Measurements from ENCODE around the gene CDR2L. TPM values are rescaled to one million over a fixed set of nuclear protein-coding genes. Genes with fewer than 3 reads are reported as not detected.
"Not testable (repeated sequence)": the region's sequence is repeated elsewhere in the genome, so short reads cannot be mapped to it uniquely, and the experiment has no call there.

CDR2L gene
- total RNA-seq, 1 donor from 2014 or later = 22.8 TPM

GRCh38 chr17:75001915-75002843 is 14.7 kb downstream of the CDR2L start:
- H3K27me3 Mint-ChIP-seq (ENCODE audit: low read depth) = no peaks in the 10 kb centered on the region
- H3K36me3 Mint-ChIP-seq = peaks cover 6% of the 10 kb centered on the region
- H3K4me3 Mint-ChIP-seq = no peak overlapping the region
- no peak for TF ChIP-seq CTCF (IDR thresholded peaks at IDR 0.05; ENCODE audit: unreplicated experiment)
- no peaks in the 10 kb centered on the region for H3K9me3 Mint-ChIP-seq
- no peaks in the 10 kb centered on the region for H3K4me1 Mint-ChIP-seq
- H3K27ac Mint-ChIP-seq = no peak overlapping the region
- DNase-seq (ENCODE audit: low spot score in 2 of 2, unreplicated experiment in 2 of 2) = no peak

GRCh38 chr17:75003070-75003956 is 15.9 kb downstream of the CDR2L start:
- H3K4me1 Mint-ChIP-seq = no peaks in the 10 kb centered on the region
- H3K27ac Mint-ChIP-seq = no peak overlapping the region
- H3K27me3 Mint-ChIP-seq (ENCODE audit: low read depth) = no peaks in the 10 kb centered on the region
- peaks cover 6% of the 10 kb centered on the region for H3K36me3 Mint-ChIP-seq
- no peaks in the 10 kb centered on the region for H3K9me3 Mint-ChIP-seq
- DNase-seq (ENCODE audit: low spot score in 2 of 2, unreplicated experiment in 2 of 2) = no peak
- no peak for TF ChIP-seq CTCF (IDR thresholded peaks at IDR 0.05; ENCODE audit: unreplicated experiment)
- no peak overlapping the region for H3K4me3 Mint-ChIP-seq

GRCh38 chr17:75003957-75004355 is 16.5 kb downstream of the CDR2L start:
- no peak for TF ChIP-seq CTCF (IDR thresholded peaks at IDR 0.05; ENCODE audit: unreplicated experiment)
- Mint-ChIP-seq H3K36me3 (peaks cover 6% of the 10 kb centered on the region), H3K4me3 (no peak overlapping the region), H3K4me1 (peaks cover 2% of the 10 kb centered on the region), H3K27me3 (ENCODE audit: low read depth) (no peaks in the 10 kb centered on the region), H3K27ac (no peak overlapping the region), H3K9me3 (no peaks in the 10 kb centered on the region)
- DNase-seq (ENCODE audit: low spot score in 2 of 2, unreplicated experiment in 2 of 2) = no peak

- peaks cover 6% of the 10 kb centered on the region for H3K36me3 Mint-ChIP-seq
- peaks cover 7% of the 10 kb centered on the region for H3K4me1 Mint-ChIP-seq
- H3K27me3 Mint-ChIP-seq (ENCODE audit: low read depth) = no peaks in the 10 kb centered on the region
- no peak for TF ChIP-seq CTCF (IDR thresholded peaks at IDR 0.05; ENCODE audit: unreplicated experiment)
- H3K4me3 Mint-ChIP-seq = no peak overlapping the region
- no peak overlapping the region for H3K27ac Mint-ChIP-seq
- DNase-seq (ENCODE audit: low spot score in 2 of 2, unreplicated experiment in 2 of 2) = no peak
- H3K9me3 Mint-ChIP-seq = no peaks in the 10 kb centered on the region
Measured at GRCh38 chr17:75004371-75004770, 16.9 kb downstream of the CDR2L start.

- Mint-ChIP-seq H3K36me3 (peaks cover 6% of the 10 kb centered on the region), H3K27me3 (ENCODE audit: low read depth) (no peaks in the 10 kb centered on the region), H3K27ac (no peak overlapping the region), H3K4me1 (peaks cover 9% of the 10 kb centered on the region), H3K9me3 (no peaks in the 10 kb centered on the region), H3K4me3 (no peak overlapping the region)
- TF ChIP-seq CTCF (IDR thresholded peaks at IDR 0.05; ENCODE audit: unreplicated experiment) = no peak
- DNase-seq (ENCODE audit: low spot score in 2 of 2, unreplicated experiment in 2 of 2) = no peak
Measured at GRCh38 chr17:75005291-75005690, 17.9 kb downstream of the CDR2L start.

GRCh38 chr17:75006084-75006483 is 18.7 kb downstream of the CDR2L start:
- not testable (repeated sequence) for H3K27ac Mint-ChIP-seq; H3K36me3 Mint-ChIP-seq; H3K4me3 Mint-ChIP-seq; H3K27me3 Mint-ChIP-seq (ENCODE audit: low read depth); DNase-seq (ENCODE audit: low spot score in 2 of 2, unreplicated experiment in 2 of 2); H3K9me3 Mint-ChIP-seq
- peaks cover 13% of the 10 kb centered on the region for H3K4me1 Mint-ChIP-seq
